GM12891 (cell line): ENCODE measurements around the gene BCCIP.

Experiments used
- DNase-seq: peaks from one replicate; pipeline ENCODE4 v3.0.0; 2011; ENCODE audit warnings: low spot score; ENCODE audit not compliant: insufficient read length
- FAIRE-seq: peaks from 2 replicates; lab custom pipeline; 2011; peaks lifted over from hg19 to GRCh38; lab: Jason Lieb, UNC
- PAX5 ChIP-seq: IDR thresholded peaks from 2 replicates; pipeline ENCODE4 v1.6.1; 2011; ENCODE audit warnings: low read length, moderate library complexity, mild to moderate bottlenecking; ENCODE audit not compliant: insufficient read depth, severe bottlenecking
- POLR2A ChIP-seq: IDR thresholded peaks from 2 replicates; pipeline ENCODE4 v1.6.1; 2011; ENCODE audit warnings: low read depth, low read length, control low read depth
- POLR2AphosphoS5 ChIP-seq: IDR thresholded peaks from 2 replicates; pipeline ENCODE4 v1.6.1; 2011; ENCODE audit warnings: low read depth, low read length, control low read depth
- POU2F2 ChIP-seq: IDR thresholded peaks from 2 replicates; pipeline ENCODE4 v1.6.1; 2011; ENCODE audit warnings: low read depth, mild to moderate bottlenecking, control low read depth, low read length, moderate library complexity
- SPI1 ChIP-seq: IDR thresholded peaks from 2 replicates; pipeline ENCODE4 v1.6.1; 2011; ENCODE audit warnings: low read depth, low read length, control low read depth
- TAF1 ChIP-seq: IDR thresholded peaks from 2 replicates; pipeline ENCODE4 v1.6.1; 2011; ENCODE audit warnings: low read depth, low read length, control low read depth

Gene BCCIP

DNA sequence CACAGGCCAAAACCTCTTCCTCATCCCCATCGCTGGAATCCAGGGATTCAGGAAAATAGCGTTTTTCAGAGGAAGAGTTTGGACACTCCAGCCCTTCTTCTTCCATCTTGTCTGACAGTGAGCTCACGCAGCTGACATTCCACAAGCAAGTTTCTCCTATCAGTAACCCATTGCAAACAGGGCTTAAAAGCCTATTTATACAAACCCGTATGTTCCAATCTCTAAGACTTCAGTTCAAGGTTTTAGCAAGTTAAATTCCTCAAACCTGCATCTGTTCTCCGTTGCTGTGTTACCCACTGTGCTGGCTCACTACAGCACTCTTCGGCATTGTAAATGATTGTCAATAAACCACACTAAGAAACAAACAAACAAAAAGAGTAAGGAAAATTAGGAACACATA, 57.4 kb downstream of the BCCIP start:
- FAIRE-seq (no peak), DNase-seq (no peak)
- TF ChIP-seq SPI1, result no peak
- TF ChIP-seq TAF1, result no peak
- TF ChIP-seq PAX5, result no peak
- no peak for TF ChIP-seq POLR2A
- no peak for TF ChIP-seq POU2F2
- TF ChIP-seq POLR2AphosphoS5, result no peak

DNA sequence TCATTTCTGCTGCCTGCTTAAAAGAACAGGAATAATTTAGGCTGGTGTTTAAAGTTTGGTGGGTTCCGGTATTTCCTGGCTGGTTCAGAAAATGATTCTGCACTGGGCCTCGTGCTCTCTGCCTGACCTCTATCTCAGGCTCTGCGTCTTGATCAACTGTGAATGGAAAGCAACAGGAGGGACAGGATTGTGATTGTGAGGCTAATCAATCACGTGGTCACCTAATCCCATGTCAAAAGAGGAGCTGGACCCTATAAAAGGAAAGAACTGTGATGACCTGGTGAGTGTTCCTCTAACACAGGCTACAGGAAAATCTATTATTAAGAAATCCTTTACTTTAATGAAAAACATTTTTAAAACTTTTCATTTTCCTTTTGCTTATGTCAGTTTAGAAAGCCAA, 57.8 kb downstream of the BCCIP start, which contains the start of gene DHX32:
Gene DHX32, minus strand, starts transcription at position 101 of the 400 bp plus-strand sequence. CDS start 468 bp downstream, outside the sequence.
- TF ChIP-seq POU2F2, result no peak
- TF ChIP-seq POLR2AphosphoS5, result no peak
- no peak for TF ChIP-seq PAX5
- TF ChIP-seq SPI1, result no peak
- TF ChIP-seq TAF1, result no peak
- TF ChIP-seq POLR2A, result no peak
- no peak for DNase-seq
- no peak for FAIRE-seq

GRCh38 chr10:125882596-125882995, 59.2 kb downstream of the BCCIP start:
- DNase-seq (no peak), FAIRE-seq (no peak)
- TF ChIP-seq TAF1 (no peak), POLR2A (no peak), SPI1 (no peak), POLR2AphosphoS5 (no peak), POU2F2 (no peak), PAX5 (no peak)

DNA sequence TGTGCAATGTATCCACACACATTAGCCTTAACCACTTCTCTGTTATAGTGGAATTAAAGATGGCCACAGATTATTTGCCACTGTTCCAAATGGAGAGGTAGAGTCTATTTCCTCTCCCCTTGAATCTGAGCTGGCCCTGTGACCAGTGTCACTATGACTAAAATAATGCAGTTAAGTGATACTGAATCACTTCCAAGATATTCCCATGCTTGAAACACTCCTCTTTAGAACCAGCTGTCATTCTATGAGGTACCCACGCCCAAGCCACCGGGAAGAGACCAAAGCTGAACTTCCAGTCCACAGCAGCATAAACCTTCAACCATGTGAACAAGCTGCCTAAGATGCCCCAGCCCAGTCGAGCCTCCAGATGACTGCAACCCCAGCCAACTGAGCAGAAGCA, 59.9 kb downstream of the BCCIP start:
- DNase-seq, result no peak
- TF ChIP-seq POLR2AphosphoS5 (no peak), SPI1 (no peak), TAF1 (no peak), POLR2A (no peak), POU2F2 (no peak), PAX5 (no peak)
- FAIRE-seq, result no peak
